GM12865 (cell line): ENCODE measurements around the gene RPGR.
A peak's percentile ranks its signal among the peaks of the same experiment; 100 is the strongest.

ENCODE experiments used
- DNase-seq: peaks from one replicate; pipeline ENCODE4 v3.0.0; 2010; ENCODE audit warnings: low read depth
- H3K4me3 ChIP-seq: 2 replicates; pipeline ENCODE4 v1.5.1; 2011; ENCODE audit warnings: mild to moderate bottlenecking, low read depth, low read length, control low read depth
- CTCF ChIP-seq: IDR thresholded peaks from 2 replicates; pipeline ENCODE4 v1.5.1; 2011; ENCODE audit warnings: low read length, control low read depth, low read depth, inconsistent platforms; ENCODE audit not compliant: insufficient read depth; ENCODE audit errors: missing control alignments

Gene RPGR

DNA sequence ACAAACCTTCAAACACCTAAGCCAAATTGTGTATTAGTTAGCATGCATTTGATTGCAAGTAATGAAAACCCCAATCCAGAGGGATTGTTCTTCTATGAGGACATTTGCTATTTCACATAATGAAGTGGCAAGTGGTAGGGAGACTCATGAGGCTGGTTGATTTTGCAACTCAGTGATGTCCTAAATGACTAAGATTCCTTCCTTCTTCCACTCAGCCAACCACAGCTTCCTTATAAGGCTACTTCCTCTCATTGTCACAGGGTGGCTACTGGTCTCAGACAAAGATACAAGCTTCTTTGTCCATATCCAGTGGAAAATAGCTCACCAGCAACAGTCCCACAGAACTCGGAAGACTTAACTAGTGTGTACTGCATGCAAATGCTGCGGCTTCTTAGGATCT is 19.8 kb upstream of the RPGR start:
- no peak for TF ChIP-seq CTCF
- H3K4me3 ChIP-seq: no peak overlapping the region
- DNase-seq: peak; percentile 33

GRCh38 chrX:38346150-38346549 is 18.8 kb upstream of the RPGR start:
- TF ChIP-seq CTCF: no peak
- H3K4me3 ChIP-seq: no peak overlapping the region
- DNase-seq: no peak

DNA sequence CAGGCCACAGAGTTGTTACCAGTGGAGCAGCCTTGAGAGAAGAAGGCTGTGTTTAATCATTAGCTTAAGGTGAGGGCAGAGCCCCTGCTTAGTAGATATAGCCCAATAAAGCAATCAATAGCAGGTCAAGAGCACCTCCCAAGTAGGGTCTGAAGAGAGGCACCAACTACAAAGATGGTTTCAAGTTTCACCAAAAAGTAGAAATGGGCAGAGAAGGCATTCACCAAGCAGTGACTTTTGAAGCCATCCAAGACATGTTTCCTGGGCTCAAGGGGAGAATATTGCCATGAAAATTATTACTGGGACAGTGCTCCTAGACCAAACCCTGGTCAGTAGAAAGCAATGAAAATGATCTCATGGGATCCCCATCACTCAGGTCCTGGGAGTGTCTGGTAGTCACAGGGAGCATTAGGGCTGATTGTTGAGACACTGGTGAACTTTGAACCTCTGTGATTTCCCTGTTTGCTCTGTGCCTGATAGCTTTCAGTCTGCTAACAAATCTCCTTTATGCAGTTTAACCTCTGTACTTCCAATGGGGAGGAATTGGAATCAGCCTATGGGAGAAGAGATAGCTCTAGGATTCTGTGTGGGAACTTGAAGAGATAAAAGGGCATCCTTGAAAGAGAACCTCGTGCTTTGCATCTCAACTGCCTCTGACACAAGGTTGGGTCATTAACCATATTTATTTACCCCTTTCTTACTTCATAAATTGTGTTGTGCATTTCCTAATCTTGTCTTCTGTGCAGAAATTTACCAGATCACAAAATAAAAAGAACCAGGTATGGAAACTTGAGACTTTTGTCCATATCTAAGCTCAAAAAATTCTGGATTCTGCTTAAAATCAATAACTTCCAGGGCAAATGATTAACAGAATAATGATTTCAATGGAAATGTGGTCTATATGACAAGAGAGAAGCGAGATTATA is 15.8 kb upstream of the RPGR start:
- no peak for TF ChIP-seq CTCF
- no peak for DNase-seq

GRCh38 chrX:38341442-38341841 is 14.1 kb upstream of the RPGR start:
- TF ChIP-seq CTCF: no peak
- H3K4me3 ChIP-seq: no peak overlapping the region
- no peak for DNase-seq

More for the DNA sequence above, 15.8 kb upstream of the RPGR start:
- no peak overlapping the region for H3K4me3 ChIP-seq

GRCh38 chrX:38336538-38337240 is 9.4 kb upstream of the RPGR start:
- TF ChIP-seq CTCF: no peak
- DNase-seq: no peak

GRCh38 chrX:38335382-38335781 is 8.1 kb upstream of the RPGR start:
- no peak for TF ChIP-seq CTCF
- DNase-seq: no peak
- H3K4me3 ChIP-seq: no peak overlapping the region

More at GRCh38 chrX:38336538-38337240, 9.4 kb upstream of the RPGR start:
- no peak overlapping the region for H3K4me3 ChIP-seq
